DND-41 (cell line): ENCODE data around the gene RHD.
"Not testable (repeated sequence)": the region's sequence is repeated elsewhere in the genome, so short reads cannot be mapped to it uniquely, and the experiment has no call there.

Source experiments
- ATAC-seq: fragments of 200-7000 bp; cut with Tn5 transposase; 3 replicates; pipeline ENCODE4 v1.9.1; 2021; ENCODE audit warnings: low read depth; ENCODE audit not compliant: insufficient read depth
- DNase-seq: peaks from one replicate; pipeline ENCODE4 v3.0.0-alpha.2; 2020
- H2AFZ ChIP-seq: 2 replicates; pipeline ENCODE4 v1.6.0; 2012; ENCODE audit warnings: low read depth, low read length
- H3K27ac ChIP-seq: 2 replicates; pipeline ENCODE4 v1.5.1; 2012; ENCODE audit warnings: low read length, inconsistent platforms
- H3K27me3 ChIP-seq: fragments of 200-600 bp; sonication (generic); 2 replicates; pipeline ENCODE4 v1.6.0; 2012; ENCODE audit warnings: low read length, mild to moderate bottlenecking, inconsistent platforms; ENCODE audit not compliant: insufficient read depth, poor library complexity
- H3K36me3 ChIP-seq: 2 replicates; pipeline ENCODE4 v1.5.1; 2012; ENCODE audit warnings: low read length, inconsistent platforms; ENCODE audit not compliant: insufficient read depth
- H3K4me1 ChIP-seq: 2 replicates; pipeline ENCODE4 v1.5.1; 2012; ENCODE audit warnings: mild to moderate bottlenecking, low read length; ENCODE audit not compliant: insufficient read depth
- H3K4me2 ChIP-seq: 2 replicates; pipeline ENCODE4 v1.6.0; 2012; ENCODE audit warnings: mild to moderate bottlenecking, moderate library complexity, low read length, inconsistent platforms; ENCODE audit not compliant: insufficient read depth
- H3K4me3 ChIP-seq, 2 experiments: fragments of 200-600 bp in 1 of 2; shearing (Covaris generic) in 1 of 2; 2 replicates each; pipeline ENCODE4 v1.5.1; 2012 to 2016; ENCODE audit warnings: inconsistent platforms in 2 of 2, low read length in 2 of 2, mild to moderate bottlenecking in 2 of 2, low read depth in 1 of 2, moderate library complexity in 1 of 2
- H3K79me2 ChIP-seq: 2 replicates; pipeline ENCODE4 v1.6.0; 2012; ENCODE audit warnings: low read length, inconsistent platforms; ENCODE audit not compliant: insufficient read depth
- H3K9ac ChIP-seq: 2 replicates; pipeline ENCODE4 v1.6.0; 2012; ENCODE audit warnings: low read depth, mild to moderate bottlenecking, inconsistent platforms, low read length, moderate library complexity
- H3K9me3 ChIP-seq: 2 replicates; pipeline ENCODE4 v1.5.1; 2012; ENCODE audit warnings: low read length, moderate library complexity, mild to moderate bottlenecking, inconsistent platforms; ENCODE audit not compliant: insufficient read depth, severe bottlenecking
- H4K20me1 ChIP-seq: 2 replicates; pipeline ENCODE4 v1.6.0; 2012; ENCODE audit warnings: low read length; ENCODE audit not compliant: insufficient read depth

RHD gene

DNA sequence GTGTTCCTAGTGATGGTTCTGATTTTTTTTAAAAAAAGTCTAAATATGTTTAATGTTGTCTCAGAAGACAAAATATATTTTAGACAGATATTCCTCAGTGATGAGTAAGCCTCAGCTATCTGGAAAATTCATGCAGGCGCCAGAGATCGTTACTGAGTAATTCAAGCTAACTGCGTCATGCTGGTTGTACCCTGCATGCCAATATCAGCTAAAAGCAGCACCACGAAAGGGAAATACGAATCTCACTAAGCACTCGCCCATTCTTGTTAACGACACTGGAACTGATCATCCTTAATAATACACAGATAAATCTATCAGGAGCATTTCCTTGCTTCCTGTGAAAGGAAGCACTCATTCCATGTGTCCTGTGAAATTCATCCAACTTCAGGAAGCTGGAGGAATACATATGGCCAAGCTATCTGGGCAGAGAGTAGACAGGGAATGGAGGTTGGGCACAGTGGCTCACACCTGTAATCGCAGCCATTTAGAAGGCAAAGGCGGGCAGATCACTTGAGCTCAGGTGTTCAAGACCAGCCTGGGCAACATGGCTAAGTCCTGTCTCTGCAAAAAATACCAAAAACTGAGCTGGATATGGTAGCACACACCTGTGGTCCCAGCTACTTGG lies 48.1 kb downstream of the RHD start:
- not testable (repeated sequence) for DNase-seq

DNA sequence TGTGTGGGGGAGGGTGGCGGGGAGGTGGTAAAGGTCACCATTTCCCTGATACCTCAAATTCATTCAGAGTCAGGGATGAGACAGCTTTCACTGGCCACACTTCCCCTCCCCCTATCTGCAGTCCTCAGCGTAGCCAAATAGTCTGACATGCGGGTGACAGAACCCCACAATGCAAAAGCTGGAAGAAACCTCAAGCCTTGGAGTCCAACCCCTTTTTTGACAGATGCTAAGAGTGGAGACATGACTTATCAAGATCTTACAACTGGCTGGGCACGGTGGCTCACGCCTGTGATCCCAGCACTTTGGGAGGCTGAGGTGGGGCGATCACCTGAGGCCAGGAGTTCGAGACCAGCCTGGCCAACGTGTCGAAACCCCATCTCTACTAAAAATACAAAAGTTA lies 49.8 kb downstream of the RHD start:
- H3K27me3 ChIP-seq, H3K4me2 ChIP-seq, H3K9ac ChIP-seq, H4K20me1 ChIP-seq, H3K4me3 ChIP-seq, H3K27ac ChIP-seq, H3K4me1 ChIP-seq, DNase-seq, H3K79me2 ChIP-seq, H2AFZ ChIP-seq, H3K9me3 ChIP-seq, ATAC-seq, H3K36me3 ChIP-seq: not testable (repeated sequence)

More for the DNA sequence above, 48.1 kb downstream of the RHD start:
- H3K79me2 ChIP-seq, H3K27ac ChIP-seq, ATAC-seq, H4K20me1 ChIP-seq, H3K4me3 ChIP-seq, H3K9ac ChIP-seq, H3K36me3 ChIP-seq, H3K27me3 ChIP-seq, H3K4me1 ChIP-seq, H2AFZ ChIP-seq, H3K9me3 ChIP-seq, H3K4me2 ChIP-seq: not testable (repeated sequence)

DNA sequence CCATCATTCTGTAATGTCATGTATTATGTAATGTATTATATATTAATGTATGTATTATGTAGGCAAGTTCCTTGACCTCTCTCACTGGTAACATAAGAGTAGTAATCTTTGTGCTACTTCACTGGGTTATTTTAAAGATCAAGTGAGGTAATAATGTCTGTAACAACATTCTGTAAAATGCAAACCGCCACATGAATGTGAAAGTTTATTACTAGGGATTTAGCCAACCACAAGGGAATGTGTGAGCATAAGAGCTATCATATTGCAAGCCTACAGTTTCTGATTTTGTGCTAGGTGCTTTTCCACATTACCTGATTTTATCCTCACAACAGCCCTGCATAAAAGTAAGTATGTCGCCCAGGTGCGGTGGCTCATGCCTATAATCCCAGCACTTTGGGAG lies 52.1 kb downstream of the RHD start:
- H3K27ac ChIP-seq, result not testable (repeated sequence)

DNA sequence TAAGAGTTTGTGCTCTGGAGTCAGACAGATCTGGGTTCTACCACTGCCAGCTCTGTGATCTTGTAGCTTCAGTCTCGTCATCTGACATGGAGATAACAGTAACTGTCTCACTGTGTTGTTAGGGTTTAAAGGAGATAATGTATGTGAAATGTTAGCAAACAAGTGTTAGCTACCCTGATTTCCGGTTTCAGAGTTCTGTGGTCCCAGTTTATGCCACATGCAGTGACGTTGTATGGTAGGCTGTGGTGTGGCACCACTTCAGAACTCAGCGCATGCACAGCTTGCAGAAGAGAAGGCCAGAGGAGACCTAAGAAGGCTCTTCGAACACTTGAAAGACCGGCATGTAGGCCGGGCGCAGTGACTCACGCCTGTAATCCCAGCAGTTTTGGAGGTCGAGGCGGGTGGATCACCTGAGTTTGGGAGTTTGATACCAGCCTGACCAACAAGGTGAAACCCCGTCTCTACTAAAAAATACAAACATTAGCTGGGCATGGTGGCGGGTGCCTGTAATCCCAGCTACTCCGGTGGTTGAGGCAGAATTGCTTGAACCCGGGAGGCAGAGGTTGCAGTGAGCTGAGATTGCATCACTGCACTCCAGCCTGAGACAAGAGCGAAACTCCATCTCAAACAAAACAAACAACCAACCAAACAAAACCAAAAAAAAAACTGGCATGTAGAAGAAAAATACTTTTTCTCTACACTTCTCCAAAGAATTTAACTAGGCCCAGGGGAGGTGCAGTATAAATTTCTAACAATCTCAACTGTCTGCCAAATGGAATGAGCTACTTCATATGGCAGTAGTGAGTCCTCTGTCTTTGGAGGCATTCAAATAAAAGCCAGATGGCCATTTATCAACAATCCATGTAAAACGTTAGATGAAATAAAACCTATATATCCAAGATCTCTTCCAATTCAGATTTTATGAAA lies 55.8 kb downstream of the RHD start:
- H3K4me3 ChIP-seq, H4K20me1 ChIP-seq, H3K79me2 ChIP-seq, H3K27ac ChIP-seq, H3K9ac ChIP-seq, H3K4me2 ChIP-seq, H3K4me1 ChIP-seq, H2AFZ ChIP-seq, H3K36me3 ChIP-seq, H3K9me3 ChIP-seq, H3K27me3 ChIP-seq, DNase-seq, ATAC-seq: not testable (repeated sequence)

More for the DNA sequence above, 52.1 kb downstream of the RHD start:
- not testable (repeated sequence) for H3K4me1 ChIP-seq, H4K20me1 ChIP-seq, H3K4me2 ChIP-seq, H3K9ac ChIP-seq, ATAC-seq, H2AFZ ChIP-seq, H3K79me2 ChIP-seq, DNase-seq, H3K4me3 ChIP-seq, H3K27me3 ChIP-seq, H3K9me3 ChIP-seq, H3K36me3 ChIP-seq

DNA sequence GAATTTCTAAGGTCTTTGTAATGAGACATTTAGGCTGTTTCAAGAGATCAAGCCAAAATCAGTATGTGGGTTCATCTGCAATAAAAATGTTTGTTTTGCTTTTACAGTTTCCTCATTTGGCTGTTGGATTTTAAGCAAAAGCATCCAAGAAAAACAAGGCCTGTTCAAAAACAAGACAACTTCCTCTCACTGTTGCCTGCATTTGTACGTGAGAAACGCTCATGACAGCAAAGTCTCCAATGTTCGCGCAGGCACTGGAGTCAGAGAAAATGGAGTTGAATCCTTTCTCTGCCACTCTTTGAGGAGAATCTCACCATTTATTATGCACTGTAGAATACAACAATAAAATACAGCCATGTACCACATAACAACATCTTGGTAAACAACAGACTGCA lies 56.5 kb downstream of the RHD start:
- H3K9me3 ChIP-seq, H3K79me2 ChIP-seq, H2AFZ ChIP-seq, H3K4me3 ChIP-seq, H3K4me2 ChIP-seq, DNase-seq, H3K36me3 ChIP-seq, ATAC-seq, H3K4me1 ChIP-seq, H3K9ac ChIP-seq, H4K20me1 ChIP-seq, H3K27me3 ChIP-seq, H3K27ac ChIP-seq: not testable (repeated sequence)

DNA sequence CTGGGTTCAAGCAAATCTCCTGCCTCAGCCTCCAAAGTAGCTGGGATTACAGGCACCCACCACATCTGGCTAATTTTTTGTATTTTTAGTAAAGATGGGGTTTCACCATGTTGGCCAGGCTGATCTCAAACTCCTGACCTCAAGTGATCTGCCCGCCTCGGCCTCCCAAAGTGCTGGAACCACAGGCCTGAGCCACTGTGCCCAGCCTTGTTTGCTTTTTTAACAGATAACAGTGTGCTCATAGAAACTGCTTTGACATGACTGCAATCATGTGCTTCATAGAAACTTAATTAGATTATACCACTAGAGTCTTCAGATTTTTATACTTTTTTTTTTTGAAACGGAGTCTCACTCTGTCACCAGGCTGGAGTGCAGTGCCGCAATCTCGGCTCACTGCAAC lies 57.0 kb downstream of the RHD start:
- H3K4me3 ChIP-seq, H3K27ac ChIP-seq, H3K27me3 ChIP-seq, H3K9ac ChIP-seq, H3K4me2 ChIP-seq, H2AFZ ChIP-seq, H3K4me1 ChIP-seq, H4K20me1 ChIP-seq, DNase-seq, ATAC-seq, H3K36me3 ChIP-seq, H3K9me3 ChIP-seq, H3K79me2 ChIP-seq: not testable (repeated sequence)
